Measurements from ENCODE around the gene ROGDI.

Gene ROGDI

DNA sequence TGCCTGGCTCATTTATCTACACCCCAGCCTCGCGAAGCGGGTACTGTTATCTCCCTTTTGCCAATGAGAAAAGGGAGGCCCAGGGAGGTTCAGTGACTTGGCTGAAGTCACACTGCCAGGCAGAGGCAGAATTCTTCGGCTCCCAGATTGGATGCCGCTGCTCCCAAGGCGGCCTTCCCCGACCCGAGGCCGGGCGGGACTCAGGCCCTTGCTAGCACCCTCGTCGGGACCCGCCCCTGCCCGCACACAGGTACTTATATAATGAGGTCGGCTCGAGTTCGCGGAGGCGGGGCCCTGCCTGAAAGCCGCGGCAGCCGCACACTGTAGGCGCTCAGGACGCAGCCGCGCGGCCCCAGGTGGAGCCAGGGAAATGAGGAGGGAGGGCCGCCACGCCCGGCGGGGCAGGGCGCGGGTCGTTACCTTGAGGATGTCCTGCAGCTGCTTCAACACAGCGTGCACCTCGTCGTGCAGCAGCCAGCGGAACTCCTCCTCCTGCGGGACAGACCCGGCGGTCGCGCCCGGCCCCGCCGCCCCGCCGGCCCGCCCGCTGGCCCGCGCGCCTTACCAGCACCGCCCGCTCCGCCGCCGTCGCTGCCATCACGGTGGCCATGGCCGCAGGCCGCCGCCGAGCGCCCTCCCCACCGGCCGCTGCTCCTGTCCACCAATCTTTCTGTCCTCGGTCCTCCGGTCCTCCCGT is at the start of gene ROGDI:
Gene ROGDI, minus strand, starts transcription at position 672 of the 697 bp plus-strand sequence. Its CDS starts 62 bp downstream, at position 610.
- H3K27me3 Mint-ChIP-seq (ENCODE audit: low read depth), result no peaks in the 10 kb centered on the region
- peak within 1 kb of the TSS; percentile 86 for H3K4me3 Mint-ChIP-seq
- peak; percentile 71 for DNase-seq (ENCODE audit: low spot score)
- H3K27ac Mint-ChIP-seq, result peak within 1 kb of the TSS; percentile 67
- H3K4me1 Mint-ChIP-seq (ENCODE audit: low read depth), result peaks cover 8% of the 10 kb centered on the region
- peaks cover 20% of the 10 kb centered on the region for H3K36me3 Mint-ChIP-seq (ENCODE audit: low read depth)
- H3K9me3 Mint-ChIP-seq, result no peaks in the 10 kb centered on the region

DNA sequence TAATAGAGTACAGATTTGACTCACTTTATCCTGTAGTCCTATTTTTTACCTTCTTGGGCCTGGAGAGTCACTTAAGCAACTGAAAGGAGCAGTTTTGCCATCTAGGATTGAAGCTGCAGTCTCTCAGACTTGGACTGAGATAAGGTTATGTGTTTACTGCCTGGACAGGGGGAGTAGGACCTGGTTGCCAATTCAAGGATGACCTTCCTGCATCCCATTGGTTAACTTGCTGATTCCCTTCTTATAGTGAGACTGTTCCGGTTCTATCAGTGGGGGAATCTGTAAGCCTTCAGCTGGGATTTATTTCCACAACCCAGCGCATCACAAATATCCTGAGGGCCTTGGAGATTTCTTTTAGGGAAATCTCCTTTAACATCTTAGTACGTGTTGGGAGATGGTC is 47.8 kb upstream of the ROGDI start:
- H3K36me3 Mint-ChIP-seq (ENCODE audit: low read depth), result peaks cover 34% of the 10 kb centered on the region
- H3K27ac Mint-ChIP-seq, result no peak overlapping the region
- H3K4me3 Mint-ChIP-seq, result peak overlapping the region; percentile 26
- peaks cover 46% of the 10 kb centered on the region for H3K4me1 Mint-ChIP-seq (ENCODE audit: low read depth)
- H3K9me3 Mint-ChIP-seq, result no peaks in the 10 kb centered on the region
- no peaks in the 10 kb centered on the region for H3K27me3 Mint-ChIP-seq (ENCODE audit: low read depth)
- DNase-seq (ENCODE audit: low spot score), result no peak

GRCh38 chr16:4847774-4848587 is 45.5 kb upstream of the ROGDI start:
- Mint-ChIP-seq H3K9me3 (no peaks in the 10 kb centered on the region), H3K4me3 (peak overlapping the region; percentile 92), H3K27ac (peak overlapping the region; percentile 85), H3K36me3 (ENCODE audit: low read depth) (peaks cover 38% of the 10 kb centered on the region), H3K27me3 (ENCODE audit: low read depth) (no peaks in the 10 kb centered on the region), H3K4me1 (ENCODE audit: low read depth) (peaks cover 49% of the 10 kb centered on the region)
- peak; percentile 28 for DNase-seq (ENCODE audit: low spot score)

GRCh38 chr16:4846901-4847773 is 44.7 kb upstream of the ROGDI start, which contains the start of the genes GLYR1 and UBN1:
Gene GLYR1, minus strand, starts transcription at chr16:4847288. Its CDS starts 23 bp downstream, at chr16:4847265.
Gene UBN1, plus strand, starts transcription at chr16:4847481. Its CDS starts 5,437 bp downstream, at chr16:4852918.
- DNase-seq (ENCODE audit: low spot score), result peak; percentile 100
- peaks cover 47% of the 10 kb centered on the region for H3K4me1 Mint-ChIP-seq (ENCODE audit: low read depth)
- peak within 1 kb of the TSS; percentile 92 for H3K4me3 Mint-ChIP-seq
- no peaks in the 10 kb centered on the region for H3K9me3 Mint-ChIP-seq
- H3K36me3 Mint-ChIP-seq (ENCODE audit: low read depth), result peaks cover 37% of the 10 kb centered on the region
- H3K27ac Mint-ChIP-seq, result peak within 1 kb of the TSS; percentile 87
- H3K27me3 Mint-ChIP-seq (ENCODE audit: low read depth), result no peaks in the 10 kb centered on the region

- peak; percentile 22 for DNase-seq (ENCODE audit: low spot score)
- Mint-ChIP-seq H3K36me3 (ENCODE audit: low read depth) (peaks cover 40% of the 10 kb centered on the region), H3K27me3 (ENCODE audit: low read depth) (no peaks in the 10 kb centered on the region), H3K4me1 (ENCODE audit: low read depth) (peaks cover 42% of the 10 kb centered on the region), H3K27ac (peak overlapping the region; percentile 87), H3K4me3 (peak overlapping the region; percentile 84), H3K9me3 (no peaks in the 10 kb centered on the region)
These were observed 44.1 kb upstream of the ROGDI start for GRCh38 chr16:4846503-4846900.

DNA sequence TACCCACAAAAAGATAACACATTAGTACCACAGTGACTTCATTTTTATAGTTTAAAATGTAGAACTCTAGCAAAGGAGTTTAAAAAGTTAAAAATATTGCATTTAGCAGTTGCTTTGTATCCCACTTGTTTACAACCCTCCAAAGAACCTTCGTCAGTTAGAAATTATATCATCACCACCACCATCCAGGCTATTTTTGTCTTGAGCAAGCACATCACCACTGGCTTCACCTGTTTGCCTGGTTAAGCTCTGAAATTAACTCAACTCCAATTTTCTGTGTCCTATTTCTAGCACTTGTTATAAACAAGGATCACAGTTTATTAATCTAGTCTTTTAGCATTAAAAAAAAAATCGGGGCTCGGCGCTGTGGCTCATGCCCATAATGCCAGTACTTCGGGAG is 38.6 kb upstream of the ROGDI start:
- Mint-ChIP-seq H3K4me3 (no peak overlapping the region), H3K9me3 (no peaks in the 10 kb centered on the region), H3K4me1 (ENCODE audit: low read depth) (peaks cover 10% of the 10 kb centered on the region), H3K27ac (no peak overlapping the region), H3K36me3 (ENCODE audit: low read depth) (peaks cover 63% of the 10 kb centered on the region), H3K27me3 (ENCODE audit: low read depth) (no peaks in the 10 kb centered on the region)
- DNase-seq (ENCODE audit: low spot score), result no peak

GRCh38 chr16:4839942-4840341 is 37.5 kb upstream of the ROGDI start:
- no peak overlapping the region for H3K27ac Mint-ChIP-seq
- DNase-seq (ENCODE audit: low spot score), result no peak
- no peaks in the 10 kb centered on the region for H3K27me3 Mint-ChIP-seq (ENCODE audit: low read depth)
- H3K4me3 Mint-ChIP-seq, result no peak overlapping the region
- no peaks in the 10 kb centered on the region for H3K9me3 Mint-ChIP-seq
- H3K4me1 Mint-ChIP-seq (ENCODE audit: low read depth), result peaks cover 3% of the 10 kb centered on the region
- H3K36me3 Mint-ChIP-seq (ENCODE audit: low read depth), result peaks cover 56% of the 10 kb centered on the region

DNA sequence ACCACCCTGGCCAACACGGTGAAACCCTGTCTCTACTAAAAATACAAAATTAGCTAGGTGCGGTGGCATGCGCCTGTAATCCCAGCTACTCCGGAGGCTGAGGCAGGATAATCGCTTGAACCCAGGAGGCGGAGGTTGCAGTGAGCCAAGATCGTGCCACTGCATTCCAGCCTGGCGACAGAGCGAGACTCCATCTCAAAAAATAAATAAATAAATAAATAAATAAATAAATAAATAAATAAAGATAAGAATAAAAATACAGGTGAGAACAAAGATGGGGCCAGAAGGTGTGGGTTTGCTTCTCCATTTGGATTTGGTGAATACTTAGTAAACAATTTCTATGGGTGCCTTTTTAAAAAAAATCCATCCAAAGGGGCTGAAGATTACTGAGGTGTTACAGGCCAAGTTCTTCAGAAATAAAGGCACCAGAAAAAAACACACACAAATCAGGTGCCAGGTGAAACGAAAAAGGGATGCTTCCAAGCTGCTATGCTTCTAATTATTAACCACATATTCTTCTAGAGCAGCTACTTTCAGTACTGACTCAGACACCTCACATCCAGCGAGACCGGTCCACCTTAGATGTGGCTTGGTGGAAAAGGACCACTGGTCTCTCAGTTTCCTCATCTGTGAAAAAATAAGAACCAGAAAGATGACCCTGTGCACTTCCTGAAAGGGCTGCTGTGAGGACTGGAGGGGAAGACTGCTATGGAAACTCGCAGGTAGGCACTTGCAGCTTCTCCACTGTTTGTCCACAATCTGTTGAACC is 35.5 kb upstream of the ROGDI start:
- Mint-ChIP-seq H3K27me3 (ENCODE audit: low read depth) (no peaks in the 10 kb centered on the region), H3K4me1 (ENCODE audit: low read depth) (no peaks in the 10 kb centered on the region), H3K27ac (no peak overlapping the region), H3K36me3 (ENCODE audit: low read depth) (peaks cover 40% of the 10 kb centered on the region), H3K9me3 (no peaks in the 10 kb centered on the region), H3K4me3 (no peak overlapping the region)
- no peak for DNase-seq (ENCODE audit: low spot score)

GRCh38 chr16:4836727-4837126 is 34.3 kb upstream of the ROGDI start:
- Mint-ChIP-seq H3K4me1 (ENCODE audit: low read depth) (no peaks in the 10 kb centered on the region), H3K27me3 (ENCODE audit: low read depth) (no peaks in the 10 kb centered on the region), H3K36me3 (ENCODE audit: low read depth) (peaks cover 48% of the 10 kb centered on the region), H3K27ac (peak overlapping the region; percentile 41), H3K4me3 (no peak overlapping the region), H3K9me3 (no peaks in the 10 kb centered on the region)
- no peak for DNase-seq (ENCODE audit: low spot score)

DNA sequence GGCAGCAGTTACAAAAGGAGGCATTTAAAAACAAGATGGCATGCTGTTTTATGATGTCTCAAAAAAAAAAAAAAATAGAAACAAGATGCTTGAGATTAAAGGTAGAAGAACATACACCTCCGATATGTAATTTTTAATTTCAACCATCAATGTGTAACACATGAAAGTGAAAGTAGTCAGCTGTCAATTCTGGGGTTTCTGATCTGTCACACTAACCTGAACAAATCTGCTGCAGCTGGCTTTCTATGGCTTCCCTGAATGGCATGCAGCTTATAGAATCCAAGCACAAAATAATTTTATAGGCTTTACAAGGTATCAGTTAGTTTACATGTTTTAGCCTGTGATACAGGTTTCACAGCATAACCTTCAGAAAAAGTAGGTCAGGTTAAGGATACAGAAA is 31.2 kb upstream of the ROGDI start:
- no peaks in the 10 kb centered on the region for H3K4me1 Mint-ChIP-seq (ENCODE audit: low read depth)
- H3K9me3 Mint-ChIP-seq, result no peaks in the 10 kb centered on the region
- H3K27me3 Mint-ChIP-seq (ENCODE audit: low read depth), result no peaks in the 10 kb centered on the region
- no peak for DNase-seq (ENCODE audit: low spot score)
- no peak overlapping the region for H3K4me3 Mint-ChIP-seq
- H3K36me3 Mint-ChIP-seq (ENCODE audit: low read depth), result peaks cover 42% of the 10 kb centered on the region
- no peak overlapping the region for H3K27ac Mint-ChIP-seq

DNA sequence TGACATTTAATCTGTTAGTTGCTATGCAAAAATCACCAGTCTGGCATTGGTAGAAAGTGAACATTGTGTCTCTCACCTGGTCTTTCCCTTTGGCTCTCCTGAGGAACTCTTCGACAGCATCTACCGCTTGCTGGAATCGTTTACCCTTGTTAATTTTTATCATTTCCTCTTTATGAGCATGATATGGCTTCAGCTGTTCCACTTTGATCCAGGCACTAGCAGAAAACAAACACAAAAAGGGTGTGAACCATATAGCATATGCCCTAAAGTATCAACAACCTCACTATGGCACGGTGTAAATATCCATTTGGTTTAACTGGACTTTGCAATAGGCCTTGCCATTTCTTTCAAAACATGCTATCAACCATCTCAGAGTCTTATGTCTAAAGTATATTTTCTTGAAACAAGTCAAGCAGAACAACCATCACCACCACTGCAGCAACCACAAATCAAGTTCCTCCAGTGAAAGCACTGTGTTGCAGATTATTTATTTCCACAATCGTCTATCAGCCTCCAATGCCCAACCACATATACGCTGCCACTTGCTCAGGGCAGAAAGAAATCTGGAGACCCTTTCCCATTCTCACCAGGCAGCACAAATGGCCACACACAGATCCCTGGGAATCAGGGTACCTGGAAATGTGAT is 30.4 kb upstream of the ROGDI start:
- Mint-ChIP-seq H3K4me1 (ENCODE audit: low read depth) (no peaks in the 10 kb centered on the region), H3K27ac (no peak overlapping the region), H3K27me3 (ENCODE audit: low read depth) (no peaks in the 10 kb centered on the region), H3K4me3 (no peak overlapping the region), H3K9me3 (no peaks in the 10 kb centered on the region), H3K36me3 (ENCODE audit: low read depth) (peaks cover 42% of the 10 kb centered on the region)
- no peak for DNase-seq (ENCODE audit: low spot score)

DNA sequence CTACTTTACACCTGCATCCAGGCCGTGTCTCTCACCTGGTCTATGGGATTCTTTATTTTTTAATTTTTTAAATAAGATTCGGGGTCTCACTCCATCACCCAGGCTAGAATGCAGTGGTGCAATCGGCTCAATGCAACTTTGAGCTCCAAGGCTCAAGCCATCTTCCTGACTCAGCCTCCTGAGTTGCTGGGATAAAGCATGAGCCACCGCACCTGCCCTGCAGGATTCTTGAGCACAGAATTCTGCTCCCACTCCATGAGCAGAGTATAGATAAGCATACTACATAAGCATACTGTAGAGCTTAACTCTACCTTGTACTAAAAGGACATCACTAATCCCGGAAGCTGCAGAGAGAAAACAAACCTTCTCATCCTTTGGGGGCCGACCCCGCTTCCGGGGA is 29.2 kb upstream of the ROGDI start:
- Mint-ChIP-seq H3K9me3 (no peaks in the 10 kb centered on the region), H3K27ac (no peak overlapping the region), H3K27me3 (ENCODE audit: low read depth) (no peaks in the 10 kb centered on the region), H3K36me3 (ENCODE audit: low read depth) (peaks cover 41% of the 10 kb centered on the region), H3K4me1 (ENCODE audit: low read depth) (no peaks in the 10 kb centered on the region), H3K4me3 (no peak overlapping the region)
- no peak for DNase-seq (ENCODE audit: low spot score)

DNA sequence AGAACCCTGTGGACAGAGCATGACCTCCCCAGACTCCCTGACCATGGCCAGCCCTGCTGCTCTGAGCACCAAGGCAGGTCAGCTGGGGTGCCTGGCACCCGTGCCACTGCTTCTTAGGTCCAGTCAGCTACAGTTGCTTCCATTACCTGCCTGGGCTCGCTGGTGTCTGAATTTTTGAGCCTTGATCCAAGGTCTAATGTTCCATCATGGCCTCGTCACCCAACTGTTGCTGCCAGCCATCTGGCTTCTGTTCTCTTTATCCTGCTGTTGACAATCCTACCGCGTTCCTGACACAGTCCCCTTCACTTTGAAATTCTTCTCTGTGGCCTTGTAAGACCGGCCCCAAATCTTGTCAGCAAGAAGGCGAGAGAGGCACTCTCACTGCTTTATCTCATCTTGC is 28.0 kb upstream of the ROGDI start:
- Mint-ChIP-seq H3K9me3 (no peaks in the 10 kb centered on the region), H3K27ac (no peak overlapping the region), H3K36me3 (ENCODE audit: low read depth) (peaks cover 37% of the 10 kb centered on the region), H3K4me3 (no peak overlapping the region), H3K27me3 (ENCODE audit: low read depth) (no peaks in the 10 kb centered on the region), H3K4me1 (ENCODE audit: low read depth) (no peaks in the 10 kb centered on the region)
- no peak for DNase-seq (ENCODE audit: low spot score)

Measured in T-helper 2 cell treated with Interferon-gamma antibody and Interleukin-4, amounts not matched to agents 5 μg/mL and 100 μg/mL, for 36 hours (primary cell).